Midbrain (tissue), 1 donor: ENCODE results near the gene IMPDH2.

Source experiments
- DNase-seq: peaks from one replicate; lab custom pipeline; 2025; lab: John Stamatoyannopoulos, UW

Gene IMPDH2

GRCh38 chr3:49028673-49029562 is at the start of gene IMPDH2:
Gene IMPDH2, minus strand, starts transcription at chr3:49029398. Its CDS starts 48 bp downstream, at chr3:49029350.
- DNase-seq, result peak; percentile 98

- DNase-seq, result no peak
These were observed 47.4 kb upstream of the IMPDH2 start for GRCh38 chr3:49076646-49077045.

GRCh38 chr3:49076116-49076515 is 46.9 kb upstream of the IMPDH2 start:
- DNase-seq, result no peak

GRCh38 chr3:49058011-49058410 is 28.8 kb upstream of the IMPDH2 start:
- no peak for DNase-seq

- DNase-seq, result no peak
These were observed 28.1 kb upstream of the IMPDH2 start for GRCh38 chr3:49057268-49057667.

GRCh38 chr3:49054344-49054862 is 25.2 kb upstream of the IMPDH2 start:
- DNase-seq, result no peak

- no peak for DNase-seq
These were observed 24.3 kb upstream of the IMPDH2 start for GRCh38 chr3:49053543-49053942.

GRCh38 chr3:49035281-49035680 is 6.1 kb upstream of the IMPDH2 start:
- no peak for DNase-seq

- no peak for DNase-seq
These were observed 5.5 kb upstream of the IMPDH2 start for GRCh38 chr3:49034650-49035049.

- no peak for DNase-seq
These were observed 3.6 kb upstream of the IMPDH2 start for GRCh38 chr3:49032646-49033304.

- DNase-seq, result no peak
These were observed 1.1 kb upstream of the IMPDH2 start for GRCh38 chr3:49030321-49030720.

- DNase-seq, result no peak
These were observed 326 bp upstream of the IMPDH2 start for GRCh38 chr3:49029563-49029884.

GRCh38 chr3:49028298-49028672 is 913 bp downstream of the IMPDH2 start:
- DNase-seq, result no peak

- no peak for DNase-seq
These were observed 1.6 kb downstream of the IMPDH2 start for GRCh38 chr3:49027634-49028033.

GRCh38 chr3:49026536-49026935 is 2.7 kb downstream of the IMPDH2 start:
- no peak for DNase-seq

- DNase-seq, result no peak
These were observed 3.2 kb downstream of the IMPDH2 start for GRCh38 chr3:49025793-49026520.

- no peak for DNase-seq
These were observed 4.0 kb downstream of the IMPDH2 start for GRCh38 chr3:49025005-49025792.

GRCh38 chr3:49024449-49024848 is 4.7 kb downstream of the IMPDH2 start:
- no peak for DNase-seq

- no peak for DNase-seq
These were observed 5.4 kb downstream of the IMPDH2 start for GRCh38 chr3:49023775-49024174.

- no peak for DNase-seq
These were observed 6.5 kb downstream of the IMPDH2 start for GRCh38 chr3:49022688-49023171.

GRCh38 chr3:49021813-49022687 is 7.1 kb downstream of the IMPDH2 start, which contains the start of gene NDUFAF3:
Gene NDUFAF3, plus strand, starts transcription at chr3:49022121. Its CDS starts 24 bp downstream, at chr3:49022145.
- peak; percentile 90 for DNase-seq
